GM23338 (cell line): ENCODE data around the gene PIK3AP1.

Experiments
- CTCF ChIP-seq, 2 experiments: fragments of 200-600 bp in 1 of 2; sonication (generic) in 1 of 2; conservative IDR thresholded peaks; 2 replicates each; pipeline versions ENCODE4 v1.5.1 to v1.6.1; 2016 to 2017; ENCODE audit warnings: antibody characterized with exemption in 2 of 2, low read depth in 2 of 2, mild to moderate bottlenecking in 2 of 2, moderate library complexity in 1 of 2
- ETS1 ChIP-seq: IDR thresholded peaks from 2 replicates; pipeline ENCODE4 v1.6.1; 2016; ENCODE audit warnings: antibody characterized with exemption
- EZH2 ChIP-seq: fragments of 200-600 bp; sonication (generic); IDR thresholded peaks from one replicate; pipeline ENCODE4 v1.8.0; 2017; ENCODE audit warnings: antibody characterized with exemption, mild to moderate bottlenecking, low read depth; ENCODE audit not compliant: unreplicated experiment
- POLR2AphosphoS5 ChIP-seq: IDR thresholded peaks from 2 replicates; pipeline ENCODE4 v1.6.1; 2016; ENCODE audit warnings: antibody characterized with exemption, low read depth
- REST ChIP-seq: IDR thresholded peaks from one replicate; pipeline ENCODE4 v1.6.1; 2018; ENCODE audit warnings: antibody characterized with exemption; ENCODE audit not compliant: unreplicated experiment

DNA sequence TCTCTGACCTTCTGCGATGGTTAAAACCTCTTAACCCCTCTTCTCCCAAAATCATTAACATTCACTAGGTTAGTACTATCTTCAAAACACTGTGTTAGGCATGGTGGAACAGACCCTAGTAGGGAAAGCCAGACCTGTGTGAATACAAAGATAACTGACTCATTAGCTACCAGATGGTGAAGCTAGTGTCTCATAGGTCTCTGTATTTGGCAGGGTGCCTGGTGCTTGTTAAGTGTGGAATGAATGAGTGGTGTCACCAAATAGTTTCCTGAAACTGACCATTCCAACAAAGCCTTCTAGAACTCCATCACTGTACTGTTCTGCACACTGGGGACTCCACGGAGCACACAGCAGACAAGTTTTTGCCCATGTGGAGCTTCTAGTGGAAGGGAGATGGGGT lies 105.8 kb downstream of the PIK3AP1 start:
- TF ChIP-seq EZH2 (no peak), POLR2AphosphoS5 (no peak), ETS1 (no peak), CTCF (conservative IDR thresholded peaks at IDR 0.05; ENCODE audit: low read depth in 2 of 2) (no peak), REST (no peak)
